Stimulated activated naive CD4-positive, alpha-beta T cell treated with Interleukin-2 at 50 U/mL for 16 hours (primary cell): Measurements from ENCODE around the gene CHCT1.
"Not testable (repeated sequence)": the region's sequence is repeated elsewhere in the genome, so short reads cannot be mapped to it uniquely, and the experiment has no call there.

Source experiments
- DNase-seq: peaks from one replicate; lab custom pipeline; 2025; lab: John Stamatoyannopoulos, UW

The CHCT1 gene

DNA sequence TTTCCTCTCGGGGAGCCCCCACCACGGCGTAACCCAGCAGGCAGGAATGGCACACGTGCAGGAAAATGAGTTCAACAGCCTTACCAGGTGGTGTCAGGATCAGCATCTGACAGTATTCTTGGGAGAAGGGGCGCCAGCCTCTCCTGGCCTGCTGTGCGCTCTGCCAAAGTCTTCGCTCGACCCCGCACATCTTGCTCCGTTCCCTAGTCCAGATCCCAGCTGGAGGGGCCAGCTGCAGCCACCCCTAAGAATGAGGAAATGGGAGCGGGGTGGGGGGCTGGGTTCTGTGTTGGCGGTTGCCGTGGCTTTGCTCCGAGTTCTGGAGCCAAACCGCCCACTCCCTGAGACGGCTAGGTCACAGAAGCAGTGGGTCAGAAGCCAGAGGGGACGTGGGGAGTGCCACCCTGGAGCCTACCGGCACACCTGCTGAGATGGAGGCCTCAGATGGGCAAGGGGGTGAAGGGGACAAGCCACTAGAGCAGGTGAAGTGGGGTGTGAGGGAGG is at the start of gene CHCT1:
Gene CHCT1, plus strand, starts transcription at position 328 of the 504 bp plus-strand sequence. Its CDS starts 104 bp downstream, at position 432.
- DNase-seq, result no peak

DNA sequence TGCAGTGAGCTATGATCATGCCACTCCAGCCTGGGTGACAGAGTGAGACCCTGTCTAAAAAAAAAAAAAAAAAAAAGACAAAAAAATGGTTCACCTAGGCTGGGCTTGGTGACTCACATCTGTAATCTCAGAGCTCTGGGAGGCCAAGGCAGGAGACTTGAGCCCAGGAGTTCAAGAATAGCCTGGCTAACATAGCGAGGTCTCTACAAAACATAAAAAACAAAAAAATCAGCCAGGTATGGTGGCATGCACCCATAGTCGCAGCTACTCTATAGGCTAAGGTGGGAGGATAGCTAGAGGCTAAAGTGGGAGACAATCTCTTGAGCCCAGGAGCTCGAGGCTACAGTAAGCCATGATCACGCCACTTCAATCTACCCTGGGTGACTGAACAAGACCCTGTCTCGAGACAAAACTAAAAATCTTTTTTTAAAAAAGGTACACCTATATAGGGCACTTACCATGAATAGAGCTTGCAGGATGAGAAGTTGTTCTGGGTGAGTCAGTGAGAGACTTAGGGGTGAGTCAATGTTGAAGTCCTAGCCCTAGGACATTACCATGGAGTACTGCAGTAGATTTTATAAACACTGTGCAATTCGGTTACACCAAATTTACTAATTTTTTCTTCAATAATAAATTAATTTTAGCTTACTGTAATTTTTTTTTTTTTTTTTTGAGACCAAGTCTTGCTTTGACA is 49.4 kb upstream of the CHCT1 start:
- no peak for DNase-seq

GRCh38 chr17:60378187-60378586 is 44.1 kb upstream of the CHCT1 start:
- not testable (repeated sequence) for DNase-seq

DNA sequence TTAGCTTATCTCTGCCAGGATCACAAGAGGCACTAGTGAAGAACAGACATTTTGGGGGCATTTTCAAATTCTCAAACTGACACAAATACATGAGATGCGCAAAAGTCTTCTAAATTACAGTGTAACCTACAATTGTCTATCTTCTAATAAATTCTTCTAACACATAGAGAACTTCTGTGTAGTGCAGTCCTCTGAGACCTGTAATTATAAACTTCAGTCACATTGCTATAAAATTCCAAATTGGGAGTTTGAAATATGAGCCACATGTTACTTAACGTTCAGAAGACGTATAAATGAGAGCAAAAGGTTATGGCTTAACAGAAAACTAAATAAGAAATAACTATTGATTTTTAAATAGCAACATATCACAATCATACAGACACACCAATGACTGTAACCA is 42.8 kb upstream of the CHCT1 start:
- not testable (repeated sequence) for DNase-seq

GRCh38 chr17:60381958-60382357 is 40.3 kb upstream of the CHCT1 start:
- no peak for DNase-seq

GRCh38 chr17:60383379-60383778 is 38.9 kb upstream of the CHCT1 start:
- DNase-seq, result no peak

DNA sequence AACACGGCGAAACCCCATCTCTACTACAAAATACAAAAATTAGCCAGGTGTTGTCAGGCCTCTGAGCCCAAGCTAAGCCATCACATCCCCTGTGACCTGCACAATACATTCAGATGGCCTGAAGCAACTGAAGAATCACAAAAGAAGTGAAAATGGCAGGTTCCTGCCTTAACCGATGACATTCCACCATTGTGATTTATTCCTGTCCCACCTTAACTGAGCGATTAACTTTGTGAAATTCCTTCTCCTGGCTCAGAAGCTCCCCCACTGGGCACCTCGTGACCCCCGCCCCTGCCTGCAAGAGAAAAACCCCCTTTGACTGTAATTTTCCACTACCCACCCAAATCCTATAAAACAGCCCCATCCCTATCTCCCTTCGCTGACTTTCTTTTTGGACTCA is 37.4 kb upstream of the CHCT1 start:
- DNase-seq, result not testable (repeated sequence)

GRCh38 chr17:60386147-60387058 is 35.9 kb upstream of the CHCT1 start:
- no peak for DNase-seq

DNA sequence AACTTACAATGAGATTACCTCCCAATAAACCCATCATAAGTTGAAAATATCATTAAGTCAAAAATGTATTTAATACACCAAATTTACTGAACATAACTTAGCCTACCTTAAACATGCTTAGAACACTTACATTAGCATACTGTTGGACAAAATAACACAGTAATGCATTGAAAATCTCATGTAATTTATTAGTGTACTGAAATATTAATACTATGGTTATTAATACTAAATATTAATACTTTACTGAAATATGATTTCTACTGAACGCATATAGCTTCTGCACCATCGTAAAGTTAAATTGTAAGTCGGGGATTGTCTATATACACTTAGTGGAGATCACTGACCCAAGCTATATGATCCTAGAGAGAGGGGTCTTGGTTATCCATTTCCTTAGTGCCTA is 34.6 kb upstream of the CHCT1 start:
- DNase-seq, result no peak

DNA sequence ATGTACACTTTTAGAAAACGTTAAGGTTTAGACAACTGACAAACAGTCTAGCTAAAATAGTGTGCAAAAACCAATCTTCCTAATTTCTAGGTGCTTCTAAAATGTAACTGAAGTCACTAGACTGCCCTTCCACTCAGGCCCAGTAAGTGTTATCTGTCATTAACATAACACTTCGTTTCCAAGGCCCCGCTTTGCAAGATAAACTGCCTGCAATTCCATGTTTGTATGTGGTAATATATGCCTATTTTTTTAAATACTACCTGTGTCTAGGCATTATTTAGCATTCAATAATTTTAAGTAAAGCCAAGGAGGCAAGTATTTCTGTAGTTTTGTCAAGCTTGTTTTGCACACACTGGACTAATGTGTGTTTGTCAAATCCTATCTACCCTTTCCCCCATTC is 33.5 kb upstream of the CHCT1 start:
- no peak for DNase-seq

GRCh38 chr17:60390186-60390585 is 32.1 kb upstream of the CHCT1 start:
- DNase-seq, result no peak

DNA sequence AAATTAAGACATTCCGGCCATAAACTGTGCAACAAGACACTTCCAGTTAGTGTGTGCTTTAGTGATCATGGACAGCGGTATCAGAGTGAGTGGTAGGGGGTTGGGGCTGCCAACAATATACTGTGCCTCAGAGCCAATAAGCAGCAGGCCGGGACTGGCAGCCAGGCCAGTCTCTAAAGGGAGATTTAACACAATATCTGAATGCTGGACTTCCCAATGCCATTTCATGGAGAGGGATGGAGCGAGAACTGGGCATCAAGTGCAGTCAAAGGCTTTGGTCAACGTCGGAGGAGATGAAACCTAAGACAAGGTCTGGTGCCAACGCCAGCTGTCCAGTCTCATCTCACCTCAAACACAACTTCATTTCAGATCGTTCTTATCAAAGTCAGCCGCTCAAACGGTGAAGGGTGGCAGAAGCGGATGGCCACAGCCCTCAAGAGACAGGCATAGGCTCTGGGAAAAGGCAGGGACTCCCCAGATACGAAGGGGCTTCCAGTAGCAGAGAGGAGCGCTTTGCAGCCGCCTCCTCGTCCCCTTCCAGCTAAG is 31.3 kb upstream of the CHCT1 start:
- DNase-seq, result no peak

GRCh38 chr17:60391471-60392041 is 30.7 kb upstream of the CHCT1 start:
- no peak for DNase-seq

DNA sequence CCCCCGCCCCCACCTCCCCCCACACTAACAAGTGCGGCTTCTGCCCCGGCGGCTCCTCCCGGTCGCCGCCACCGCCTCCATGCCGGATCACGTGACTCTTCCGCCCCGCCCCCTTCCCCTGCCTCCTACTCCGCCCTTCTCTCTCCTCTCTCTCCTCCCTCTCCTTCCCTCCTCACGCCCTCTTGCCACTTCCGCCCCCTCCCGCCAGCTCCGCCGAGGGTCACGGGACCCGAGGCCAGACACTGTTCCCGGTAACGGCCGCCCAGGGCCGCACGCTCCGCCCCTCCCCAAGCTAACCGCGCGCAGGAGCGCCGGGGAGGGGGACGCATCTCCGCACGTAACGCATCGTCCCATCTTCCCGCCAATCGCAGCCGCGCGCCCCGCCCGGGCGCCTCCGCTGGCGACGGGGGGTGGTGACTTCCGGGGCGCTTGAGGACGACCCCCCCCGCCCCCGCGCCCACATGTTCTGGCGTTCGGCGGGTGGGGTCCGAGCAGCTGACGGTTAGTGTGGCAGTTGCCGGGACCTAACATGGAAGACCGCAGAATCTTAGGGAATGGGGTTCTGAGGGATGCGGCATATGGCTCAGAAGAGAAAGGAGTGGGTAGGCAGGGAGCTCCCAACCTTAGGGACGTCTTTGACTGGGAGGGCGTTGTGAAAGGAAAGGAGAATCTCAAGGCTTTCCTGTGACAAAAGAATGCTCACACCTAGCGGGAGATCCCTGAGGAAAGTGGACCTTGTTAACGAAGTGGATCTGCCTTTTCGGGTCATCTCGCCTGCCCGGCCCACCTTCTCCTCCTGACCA is 30.0 kb upstream of the CHCT1 start, which contains the start of gene USP32:
Gene USP32, minus strand, starts transcription at position 92 of the 803 bp plus-strand sequence. CDS start 194 bp downstream, outside the sequence.
- peak; percentile 97 for DNase-seq

- peak; percentile 59 for DNase-seq
Observed at GRCh38 chr17:60392845-60393702, 29.2 kb upstream of the CHCT1 start.

GRCh38 chr17:60393840-60394723 is 28.2 kb upstream of the CHCT1 start:
- no peak for DNase-seq

GRCh38 chr17:60395508-60396065 is 26.7 kb upstream of the CHCT1 start:
- DNase-seq, result no peak

DNA sequence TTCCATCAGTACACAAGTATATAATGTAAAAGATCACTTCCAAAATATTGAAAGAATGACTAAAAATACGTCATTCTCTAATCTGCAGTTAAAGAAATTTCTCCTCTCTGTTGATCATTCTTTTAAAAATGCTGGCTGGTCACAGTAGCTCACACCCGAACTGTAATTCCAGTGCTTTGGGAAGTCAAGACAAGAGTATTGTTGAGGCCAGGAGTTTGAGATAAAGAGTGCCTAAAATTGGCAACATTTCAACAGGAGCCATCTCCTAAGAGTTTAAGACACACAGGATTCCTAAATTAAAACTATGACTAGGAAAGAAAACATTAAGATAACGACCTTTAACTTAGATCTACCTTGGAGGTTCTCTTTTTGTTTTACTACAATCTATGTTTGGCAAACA is 25.9 kb upstream of the CHCT1 start:
- DNase-seq, result no peak
